Activated CD4-positive, alpha-beta T cell treated with anti-CD3 and anti-CD28 coated beads, Interleukin-2, amount 10 ng/mL, durations not matched to agents 7 days and 5 days (primary cell): ENCODE measurements around the gene TXN. TPM values are rescaled to one million over a fixed set of nuclear protein-coding genes. Genes with fewer than 3 reads are reported as not detected.

Source experiments
- CTCF ChIA-PET: fragments of 350-600 bp; sonication (Branson Sonifier 250); formaldehyde crosslinking; loops from one replicate; lab custom pipeline; 2021; ENCODE audit warnings: antibody characterized with exemption; lab: Charles Lee
- POLR2A ChIA-PET: fragments of 350-600 bp; sonication (Branson Sonifier 250); formaldehyde crosslinking; loops from one replicate; lab custom pipeline; 2021; ENCODE audit warnings: antibody characterized with exemption; lab: Charles Lee
- DNase-seq: peaks from one replicate; pipeline ENCODE4 v3.0.0-alpha.2; 2020
- H3K27ac Mint-ChIP-seq: one replicate; pipeline ENCODE4 v1.8.0; 2021; ENCODE audit warnings: mild to moderate bottlenecking, moderate library complexity, mixed read lengths
- H3K27me3 Mint-ChIP-seq: one replicate; pipeline ENCODE4 v1.8.0; 2021; ENCODE audit warnings: mixed read lengths
- H3K36me3 Mint-ChIP-seq: one replicate; pipeline ENCODE4 v1.8.0; 2021; ENCODE audit warnings: low read depth, mixed read lengths
- H3K4me1 Mint-ChIP-seq: one replicate; pipeline ENCODE4 v1.8.0; 2021; ENCODE audit warnings: mixed read lengths
- H3K4me3 Mint-ChIP-seq: one replicate; pipeline ENCODE4 v1.8.0; 2021; ENCODE audit warnings: mild to moderate bottlenecking, moderate library complexity, mixed read lengths
- H3K9me3 Mint-ChIP-seq: one replicate; pipeline ENCODE4 v1.8.0; 2021; ENCODE audit warnings: mixed read lengths
- total RNA-seq, 2 experiments: library from RNA; stranded (reverse); gene quantifications; one replicate each; pipeline ENCODE4 v1.2.3, GENCODE V29; 2021

TXN gene
- 100 to 1,000 TPM; 206 to 209 TPM for total RNA-seq

- H3K9me3 Mint-ChIP-seq: no peaks in the 10 kb centered on the region
- CTCF ChIA-PET: interaction anchor here (0.8 to 1.5 kb wide), 6 partner anchors 17 to 353 kb away, joined by 3 to 5 read pairs (median 3); no protein-coding TSS in a partner anchor
- peaks cover 56% of the 10 kb centered on the region for H3K4me1 Mint-ChIP-seq
- H3K4me3 Mint-ChIP-seq: peak within 1 kb of the TSS; percentile 98
- H3K27ac Mint-ChIP-seq: peak within 1 kb of the TSS; percentile 99
- no peaks in the 10 kb centered on the region for H3K27me3 Mint-ChIP-seq
- POLR2A ChIA-PET: interaction anchor here (0.8 to 1.1 kb wide), 4 partner anchors 60 to 108 kb away, joined by 3 to 7 read pairs (median 4); no protein-coding TSS in a partner anchor
- DNase-seq: peak; percentile 85
- H3K36me3 Mint-ChIP-seq: peaks cover 11% of the 10 kb centered on the region
Measured at GRCh38 chr9:110256380-110257096, at the start of gene TXN. Gene TXN, minus strand, starts transcription at chr9:110256507. Its CDS starts 72 bp downstream, at chr9:110256435.

- Mint-ChIP-seq H3K9me3 (no peaks in the 10 kb centered on the region), H3K4me1 (peaks cover 1% of the 10 kb centered on the region), H3K27ac (no peak overlapping the region), H3K36me3 (no peaks in the 10 kb centered on the region), H3K4me3 (no peak overlapping the region), H3K27me3 (peaks cover 3% of the 10 kb centered on the region)
- ChIA-PET POLR2A (no interaction called here), CTCF (no interaction called here)
- DNase-seq: no peak
Measured at GRCh38 chr9:110303133-110303532, 46.8 kb upstream of the TXN start.

GRCh38 chr9:110298043-110298605 lies 41.8 kb upstream of the TXN start:
- POLR2A ChIA-PET: interaction anchor here (0.5 kb wide), 1 partner anchor 1450 kb away, joined by 3 read pairs; no protein-coding TSS in a partner anchor
- Mint-ChIP-seq H3K36me3 (no peaks in the 10 kb centered on the region), H3K4me1 (no peaks in the 10 kb centered on the region), H3K27me3 (peaks cover 1% of the 10 kb centered on the region), H3K4me3 (no peak overlapping the region), H3K9me3 (no peaks in the 10 kb centered on the region), H3K27ac (no peak overlapping the region)
- DNase-seq: no peak
- CTCF ChIA-PET: interaction anchor here (0.6 to 0.8 kb wide), 2 partner anchors 19 to 21 kb away, joined by 3 read pairs; no protein-coding TSS in a partner anchor

GRCh38 chr9:110293248-110293647 lies 36.9 kb upstream of the TXN start:
- H3K9me3 Mint-ChIP-seq: no peaks in the 10 kb centered on the region
- H3K27me3 Mint-ChIP-seq: no peaks in the 10 kb centered on the region
- ChIA-PET POLR2A (no interaction called here), CTCF (no interaction called here)
- H3K27ac Mint-ChIP-seq: no peak overlapping the region
- H3K36me3 Mint-ChIP-seq: no peaks in the 10 kb centered on the region
- H3K4me3 Mint-ChIP-seq: no peak overlapping the region
- DNase-seq: no peak
- no peaks in the 10 kb centered on the region for H3K4me1 Mint-ChIP-seq

- H3K9me3 Mint-ChIP-seq: no peaks in the 10 kb centered on the region
- ChIA-PET CTCF (no interaction called here), POLR2A (no interaction called here)
- H3K4me3 Mint-ChIP-seq: no peak overlapping the region
- H3K27ac Mint-ChIP-seq: no peak overlapping the region
- H3K36me3 Mint-ChIP-seq: no peaks in the 10 kb centered on the region
- H3K27me3 Mint-ChIP-seq: no peaks in the 10 kb centered on the region
- DNase-seq: no peak
- H3K4me1 Mint-ChIP-seq: no peaks in the 10 kb centered on the region
Measured at GRCh38 chr9:110291921-110292557, 35.7 kb upstream of the TXN start.

- H3K36me3 Mint-ChIP-seq: no peaks in the 10 kb centered on the region
- no peak for DNase-seq
- H3K9me3 Mint-ChIP-seq: no peaks in the 10 kb centered on the region
- ChIA-PET POLR2A (no interaction called here), CTCF (no interaction called here)
- no peak overlapping the region for H3K27ac Mint-ChIP-seq
- H3K4me3 Mint-ChIP-seq: no peak overlapping the region
- H3K27me3 Mint-ChIP-seq: peaks cover 2% of the 10 kb centered on the region
- H3K4me1 Mint-ChIP-seq: peaks cover 2% of the 10 kb centered on the region
Measured at GRCh38 chr9:110290001-110290400, 33.7 kb upstream of the TXN start.

- Mint-ChIP-seq H3K27me3 (peaks cover 2% of the 10 kb centered on the region), H3K27ac (no peak overlapping the region), H3K36me3 (no peaks in the 10 kb centered on the region), H3K4me1 (peaks cover 2% of the 10 kb centered on the region), H3K9me3 (peaks cover 2% of the 10 kb centered on the region), H3K4me3 (no peak overlapping the region)
- no peak for DNase-seq
- CTCF ChIA-PET: no interaction called here
- POLR2A ChIA-PET: no interaction called here
Measured at GRCh38 chr9:110288503-110288902, 32.2 kb upstream of the TXN start.

GRCh38 chr9:110287289-110287680 lies 31.0 kb upstream of the TXN start:
- POLR2A ChIA-PET: no interaction called here
- H3K9me3 Mint-ChIP-seq: peaks cover 2% of the 10 kb centered on the region
- CTCF ChIA-PET: interaction anchor here (0.6 kb wide), 1 partner anchor 647 kb away, joined by 4 read pairs; no protein-coding TSS in a partner anchor

GRCh38 chr9:110284211-110284844 lies 28.0 kb upstream of the TXN start:
- DNase-seq: no peak
- POLR2A ChIA-PET: no interaction called here
- Mint-ChIP-seq H3K36me3 (no peaks in the 10 kb centered on the region), H3K27ac (no peak overlapping the region), H3K27me3 (peaks cover 5% of the 10 kb centered on the region), H3K4me3 (no peak overlapping the region), H3K4me1 (peaks cover 2% of the 10 kb centered on the region), H3K9me3 (peaks cover 2% of the 10 kb centered on the region)
- CTCF ChIA-PET: no interaction called here

More at GRCh38 chr9:110287289-110287680, 31.0 kb upstream of the TXN start:
- DNase-seq: no peak
- peaks cover 2% of the 10 kb centered on the region for H3K4me1 Mint-ChIP-seq
- H3K36me3 Mint-ChIP-seq: no peaks in the 10 kb centered on the region
- H3K27me3 Mint-ChIP-seq: peaks cover 5% of the 10 kb centered on the region
- H3K27ac Mint-ChIP-seq: no peak overlapping the region
- no peak overlapping the region for H3K4me3 Mint-ChIP-seq

- Mint-ChIP-seq H3K36me3 (no peaks in the 10 kb centered on the region), H3K27me3 (peaks cover 5% of the 10 kb centered on the region), H3K4me3 (no peak overlapping the region), H3K9me3 (peaks cover 2% of the 10 kb centered on the region), H3K4me1 (peaks cover 2% of the 10 kb centered on the region), H3K27ac (no peak overlapping the region)
- no peak for DNase-seq
- CTCF ChIA-PET: no interaction called here
- POLR2A ChIA-PET: no interaction called here
Measured at GRCh38 chr9:110283751-110284150, 27.4 kb upstream of the TXN start.

GRCh38 chr9:110282739-110283081 lies 26.4 kb upstream of the TXN start:
- peaks cover 2% of the 10 kb centered on the region for H3K9me3 Mint-ChIP-seq
- no peak for DNase-seq
- CTCF ChIA-PET: no interaction called here
- H3K27me3 Mint-ChIP-seq: peaks cover 5% of the 10 kb centered on the region
- peaks cover 2% of the 10 kb centered on the region for H3K4me1 Mint-ChIP-seq
- POLR2A ChIA-PET: no interaction called here
- H3K27ac Mint-ChIP-seq: no peak overlapping the region
- H3K4me3 Mint-ChIP-seq: no peak overlapping the region
- H3K36me3 Mint-ChIP-seq: no peaks in the 10 kb centered on the region

- Mint-ChIP-seq H3K27me3 (peaks cover 5% of the 10 kb centered on the region), H3K4me3 (no peak overlapping the region), H3K36me3 (no peaks in the 10 kb centered on the region), H3K9me3 (peaks cover 2% of the 10 kb centered on the region), H3K4me1 (peaks cover 2% of the 10 kb centered on the region), H3K27ac (no peak overlapping the region)
- CTCF ChIA-PET: no interaction called here
- no peak for DNase-seq
- POLR2A ChIA-PET: no interaction called here
Measured at GRCh38 chr9:110282018-110282738, 25.9 kb upstream of the TXN start.
